ENCODE results near the gene NTRK3. TPM values are rescaled to one million over a fixed set of nuclear protein-coding genes. Genes with fewer than 3 reads are reported as not detected.

Gene NTRK3
- polyA plus RNA-seq, 1 donor (not counting 4 experiments of a cell fraction or from before 2014, with no cell fraction given), result not detected

- Histone ChIP-seq H3K4me1 (ENCODE audit: control insufficient read depth, extremely low read depth, insufficient read depth, low read length) (no peaks in the 10 kb centered on the region), H3K9me3 (ENCODE audit: control insufficient read depth, low read depth, low read length) (no peaks in the 10 kb centered on the region), H2AFZ (ENCODE audit: control insufficient read depth, low read length) (no peak overlapping the region), H3K4me3 (ENCODE audit: control insufficient read depth in 2 of 3, extremely low read depth in 1 of 3, insufficient read depth in 2 of 3, low read depth in 1 of 3, low read length in 3 of 3) (no peak overlapping the region), H3K27me3 (ENCODE audit: control insufficient read depth, extremely low read depth, insufficient read depth, low read length) (no peaks in the 10 kb centered on the region), H3K27ac (ENCODE audit: control insufficient read depth, insufficient read depth, low read length) (no peak overlapping the region), H4K20me1 (ENCODE audit: control insufficient read depth, extremely low read depth, insufficient read depth, low read length) (no peaks in the 10 kb centered on the region), H3K4me2 (ENCODE audit: control insufficient read depth, extremely low read depth, insufficient read depth, low read depth, low read length) (no peak overlapping the region), H3K79me2 (ENCODE audit: control insufficient read depth, insufficient read depth, low read length) (no peaks in the 10 kb centered on the region), H3K9me1 (ENCODE audit: control insufficient read depth, extremely low read depth, insufficient read depth, low read length) (no peaks in the 10 kb centered on the region), H3K9ac (ENCODE audit: control insufficient read depth, extremely low read depth, insufficient read depth, low read length) (no peak overlapping the region), H3K36me3 (ENCODE audit: control insufficient read depth in 2 of 2, extremely low read depth in 1 of 2, insufficient read depth in 2 of 2, low read length in 2 of 2) (no peaks in the 10 kb centered on the region)
- FAIRE-seq (no peak), DNase-seq (ENCODE audit: low read depth, low spot score) (no peak)
- TF ChIP-seq EZH2 (IDR thresholded peaks at IDR 0.05; ENCODE audit: low read length) (no peak), CTCF (optimal IDR thresholded peaks at IDR 0.05 in 1 of 3, IDR thresholded peaks at IDR 0.05 in 1 of 3, conservative IDR thresholded peaks at IDR 0.05 in 1 of 3; ENCODE audit: extremely low read depth in 1 of 3, insufficient read depth in 2 of 3, low read length in 3 of 3) (no peak)
- dilution Hi-C loops (cut with MboI; ENCODE audit: extremely low pct_ligation_motif_present, low sequenced_read_pairs), result no loop called here
Observed at GRCh38 chr15:88125576-88125975, 131.0 kb downstream of the NTRK3 start.

DNA sequence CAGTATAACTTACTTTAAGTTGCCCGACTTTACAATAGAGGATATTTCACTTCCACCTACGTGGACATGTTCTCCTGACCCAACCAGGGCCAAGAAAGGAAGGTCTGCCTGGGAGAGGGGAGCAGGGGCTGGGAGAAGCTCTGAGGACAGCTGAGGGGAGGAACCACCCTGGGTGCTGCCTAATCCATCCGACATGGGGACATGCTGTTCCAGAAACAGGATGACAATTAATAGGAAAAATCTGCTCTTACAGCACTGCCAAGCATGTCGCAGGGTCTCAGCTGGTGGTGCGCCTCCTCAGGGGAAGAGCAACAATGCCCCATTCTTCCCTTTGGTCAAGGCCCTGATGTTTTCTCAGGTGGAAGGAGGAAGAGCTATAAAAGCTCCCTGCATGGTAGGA is 132.3 kb downstream of the NTRK3 start:
- Histone ChIP-seq H3K9me3 (ENCODE audit: control insufficient read depth, low read depth, low read length) (no peaks in the 10 kb centered on the region), H3K27ac (ENCODE audit: control insufficient read depth, insufficient read depth, low read length) (no peak overlapping the region), H2AFZ (ENCODE audit: control insufficient read depth, low read length) (no peak overlapping the region), H3K27me3 (ENCODE audit: control insufficient read depth, extremely low read depth, insufficient read depth, low read length) (no peaks in the 10 kb centered on the region), H3K36me3 (ENCODE audit: control insufficient read depth in 2 of 2, extremely low read depth in 1 of 2, insufficient read depth in 2 of 2, low read length in 2 of 2) (no peaks in the 10 kb centered on the region), H3K9ac (ENCODE audit: control insufficient read depth, extremely low read depth, insufficient read depth, low read length) (no peak overlapping the region), H3K79me2 (ENCODE audit: control insufficient read depth, insufficient read depth, low read length) (no peaks in the 10 kb centered on the region), H3K4me2 (ENCODE audit: control insufficient read depth, extremely low read depth, insufficient read depth, low read depth, low read length) (no peak overlapping the region), H3K4me1 (ENCODE audit: control insufficient read depth, extremely low read depth, insufficient read depth, low read length) (no peaks in the 10 kb centered on the region), H3K9me1 (ENCODE audit: control insufficient read depth, extremely low read depth, insufficient read depth, low read length) (no peaks in the 10 kb centered on the region), H4K20me1 (ENCODE audit: control insufficient read depth, extremely low read depth, insufficient read depth, low read length) (no peaks in the 10 kb centered on the region), H3K4me3 (ENCODE audit: control insufficient read depth in 2 of 3, extremely low read depth in 1 of 3, insufficient read depth in 2 of 3, low read depth in 1 of 3, low read length in 3 of 3) (no peak overlapping the region)
- TF ChIP-seq CTCF (optimal IDR thresholded peaks at IDR 0.05 in 1 of 3, IDR thresholded peaks at IDR 0.05 in 1 of 3, conservative IDR thresholded peaks at IDR 0.05 in 1 of 3; ENCODE audit: extremely low read depth in 1 of 3, insufficient read depth in 2 of 3, low read length in 3 of 3) (no peak), EZH2 (IDR thresholded peaks at IDR 0.05; ENCODE audit: low read length) (no peak)
- DNase-seq (ENCODE audit: low read depth, low spot score) (no peak), FAIRE-seq (no peak)
- dilution Hi-C loops (cut with MboI; ENCODE audit: extremely low pct_ligation_motif_present, low sequenced_read_pairs), result no loop called here
